NCI-H1417 (cell line): Measurements from ENCODE around the gene PCED1A.
"Not testable (repeated sequence)": the region's sequence is repeated elsewhere in the genome, so short reads cannot be mapped to it uniquely, and the experiment has no call there.

Source experiments
- DNase-seq, 3 experiments: peaks; one replicate each; lab custom pipeline; 2025; lab: John Stamatoyannopoulos, UW

The PCED1A gene

DNA sequence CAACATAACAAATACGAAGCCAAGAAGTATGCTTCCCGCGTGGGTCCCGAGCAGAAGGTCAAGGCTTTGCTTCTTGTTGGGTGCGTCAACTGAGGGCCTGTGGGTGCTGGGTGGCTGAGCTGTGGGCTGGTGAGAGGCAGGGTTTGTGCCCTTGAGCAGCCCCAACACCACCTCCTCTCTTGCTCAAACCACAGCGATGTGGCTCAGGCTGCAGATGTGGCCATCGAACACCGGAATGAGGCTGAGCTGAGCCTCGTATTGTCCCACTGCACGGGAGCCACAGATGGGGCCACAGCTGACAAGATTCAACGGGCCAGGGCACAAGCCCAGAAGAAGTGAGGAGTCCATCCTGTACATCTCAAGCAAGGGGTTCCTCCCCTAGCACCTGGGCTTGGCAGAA lies 25.8 kb upstream of the PCED1A start:
- DNase-seq: no peak

- no peak for DNase-seq
These were observed 25.2 kb upstream of the PCED1A start for GRCh38 chr20:2865630-2866029.

- DNase-seq: no peak
These were observed 24.6 kb upstream of the PCED1A start for GRCh38 chr20:2865101-2865500.

DNA sequence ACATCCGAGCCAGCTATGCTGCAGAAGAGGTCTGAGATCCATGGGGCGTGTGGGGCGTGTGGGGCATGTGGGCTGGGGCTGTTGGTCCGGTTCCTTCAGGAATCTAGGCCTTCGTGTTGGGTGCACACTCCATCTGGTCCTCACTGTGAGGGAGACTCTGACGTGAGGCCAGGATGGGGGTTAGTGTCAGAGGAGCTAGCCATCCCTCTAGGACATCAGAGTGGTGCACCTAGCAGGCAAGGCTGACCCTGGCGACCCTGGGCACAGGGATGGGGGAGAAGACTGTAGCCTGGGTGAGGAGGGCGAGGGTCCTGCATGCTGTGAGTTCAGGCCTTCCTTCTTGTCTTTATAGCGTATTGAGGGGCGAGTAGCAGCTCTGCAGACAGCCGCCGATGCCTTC lies 24.2 kb upstream of the PCED1A start:
- no peak for DNase-seq

DNA sequence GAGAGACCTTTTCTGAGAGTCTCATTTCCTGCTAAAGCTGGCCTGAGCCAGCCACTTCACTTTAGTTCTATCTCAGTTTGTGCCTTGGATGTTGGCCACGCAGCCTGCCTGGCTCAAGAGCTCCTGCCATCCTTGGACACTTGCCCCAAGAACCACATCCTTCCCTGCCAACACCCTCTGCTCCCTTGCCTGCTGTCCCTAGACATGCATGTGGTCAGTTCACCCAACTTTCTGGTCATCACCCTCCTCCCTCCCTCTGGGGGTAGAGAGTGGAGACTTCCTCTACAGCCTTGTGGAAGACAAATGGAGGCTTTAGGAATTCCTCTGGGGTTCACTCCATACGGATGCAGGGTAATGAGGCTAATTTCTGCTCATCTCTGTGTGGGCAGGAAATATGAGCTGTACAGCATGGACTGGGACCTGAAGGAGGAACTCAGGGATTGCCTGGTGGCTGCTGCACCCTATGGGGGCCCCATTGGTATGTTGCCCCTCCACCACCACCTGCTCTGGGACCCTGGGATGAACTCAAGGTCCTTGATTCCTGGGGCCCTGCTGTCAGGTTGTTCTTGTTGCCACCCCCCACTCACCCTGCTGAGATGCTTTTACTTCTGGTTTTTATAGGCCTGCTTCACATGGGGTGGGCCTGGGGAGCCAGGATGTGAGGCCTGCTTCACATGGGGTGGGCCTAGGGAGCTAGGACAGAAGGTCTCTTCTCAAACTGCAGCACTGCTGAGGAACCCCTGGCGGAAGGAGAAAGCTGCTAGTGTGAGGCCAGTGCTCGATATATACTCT lies 19.1 kb upstream of the PCED1A start:
- no peak for DNase-seq

DNA sequence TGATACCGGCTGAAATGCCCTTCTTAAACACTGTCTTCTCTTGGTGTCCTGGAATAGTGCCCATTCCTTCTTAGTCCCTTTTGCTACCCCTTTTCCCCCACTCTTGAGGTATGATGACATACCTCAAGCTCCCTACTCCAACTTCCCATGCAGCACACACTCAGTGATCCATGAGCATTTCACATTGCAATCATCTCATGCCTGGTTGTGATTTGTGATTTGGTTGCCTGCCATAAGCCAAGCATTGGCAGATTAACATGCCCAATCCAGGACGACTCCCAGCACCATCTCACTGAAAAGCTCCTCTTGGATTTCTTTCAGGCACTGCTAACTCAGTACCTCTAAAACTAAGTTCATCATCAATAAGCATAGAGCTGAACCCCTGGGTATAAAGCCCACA lies 18.1 kb upstream of the PCED1A start:
- DNase-seq: no peak

DNA sequence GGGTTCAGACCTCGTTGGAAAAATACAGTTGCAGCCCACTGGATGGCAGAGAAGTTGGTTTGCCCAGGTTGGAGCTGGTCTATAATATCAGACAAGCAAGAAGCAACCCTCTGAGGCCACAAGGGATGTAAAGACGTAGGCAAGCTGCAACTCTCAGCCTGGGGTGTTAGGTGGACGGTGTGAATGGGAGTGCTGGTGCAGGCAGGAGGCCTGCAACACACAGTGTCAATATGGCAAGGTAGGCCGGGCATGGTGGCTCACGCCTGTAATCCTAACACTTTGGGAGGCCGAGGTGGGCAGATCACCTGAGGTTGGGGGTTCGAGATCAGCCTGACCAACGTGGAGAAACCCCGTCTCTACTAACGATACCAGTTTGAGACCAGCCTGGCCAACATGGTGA lies 10.6 kb upstream of the PCED1A start:
- no peak for DNase-seq

DNA sequence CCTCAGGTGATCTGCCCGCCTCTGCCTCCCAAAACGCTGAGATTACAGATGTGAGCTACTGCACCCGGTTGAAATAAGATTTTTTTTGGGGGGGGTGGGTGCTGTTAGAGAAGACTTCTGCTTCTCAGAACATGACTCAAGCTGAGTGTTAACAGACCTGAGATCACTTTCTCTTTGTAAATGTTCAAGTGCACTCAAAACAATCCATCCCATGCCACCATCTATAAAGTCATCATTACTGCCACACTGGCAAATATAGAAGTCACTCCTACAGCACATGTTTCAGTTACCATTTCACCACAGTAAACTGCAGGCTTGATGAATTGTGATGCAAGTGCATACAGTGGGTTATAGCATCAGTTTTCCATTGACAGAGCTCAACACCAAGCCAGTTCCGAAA lies 9.1 kb upstream of the PCED1A start:
- DNase-seq: no peak

- DNase-seq: no peak
These were observed 7.3 kb upstream of the PCED1A start for GRCh38 chr20:2847802-2848201.

GRCh38 chr20:2846698-2847097 lies 6.2 kb upstream of the PCED1A start:
- DNase-seq: no peak

- no peak for DNase-seq
These were observed 5.2 kb upstream of the PCED1A start for GRCh38 chr20:2845607-2846006.

DNA sequence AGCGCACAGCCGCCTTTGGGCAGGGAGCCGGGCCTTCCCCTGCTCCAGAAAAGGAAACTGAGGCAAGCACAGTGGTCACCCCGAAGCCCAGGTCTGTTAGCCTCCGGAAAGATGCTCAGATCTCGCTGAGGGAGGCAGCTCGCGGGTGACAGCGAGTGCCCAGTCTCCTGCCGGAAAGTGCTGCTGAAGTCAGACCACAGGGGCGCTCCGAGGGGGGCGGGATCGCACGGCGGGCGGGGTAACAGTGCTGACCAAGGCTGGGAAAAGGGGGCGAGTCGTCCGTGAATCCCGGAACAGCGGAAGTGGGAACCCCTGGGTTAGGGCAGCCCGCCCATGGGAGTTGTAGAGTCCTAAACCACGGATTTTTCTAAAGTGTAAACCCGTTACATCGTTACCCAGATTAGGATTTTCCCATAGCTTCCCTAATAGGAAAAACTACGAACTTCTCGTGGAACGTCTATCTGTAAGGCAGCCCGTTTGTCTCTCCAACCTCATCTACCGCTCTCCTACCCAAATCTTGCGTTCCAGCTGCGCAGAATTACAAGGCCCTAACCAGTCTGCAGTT lies 594 bp upstream of the PCED1A start:
- DNase-seq: peak in 2 of 3 experiments; percentile 74 to 76

DNA sequence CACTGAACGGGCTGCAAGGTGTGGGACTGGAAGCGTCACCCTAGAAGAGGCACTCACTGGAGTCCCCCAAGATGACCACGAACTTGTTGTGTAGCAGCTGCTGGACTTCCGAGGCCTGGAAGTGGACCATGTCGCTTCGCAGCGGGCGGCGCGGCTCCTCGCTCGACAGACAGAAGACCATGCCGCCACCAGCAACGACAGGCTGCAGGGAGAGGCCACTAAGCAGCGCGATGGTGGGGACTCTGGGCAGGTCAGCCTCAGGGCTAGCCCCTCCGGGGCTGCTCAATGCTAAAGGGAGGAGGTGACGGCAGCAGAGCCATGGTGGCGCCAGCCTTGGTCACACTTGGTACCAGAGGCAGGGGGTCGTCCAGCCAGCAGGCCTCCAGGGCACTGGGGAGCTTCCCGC lies 720 bp downstream of the PCED1A start:
- DNase-seq: no peak

GRCh38 chr20:2838847-2839671 lies 1.4 kb downstream of the PCED1A start:
- DNase-seq: no peak

DNA sequence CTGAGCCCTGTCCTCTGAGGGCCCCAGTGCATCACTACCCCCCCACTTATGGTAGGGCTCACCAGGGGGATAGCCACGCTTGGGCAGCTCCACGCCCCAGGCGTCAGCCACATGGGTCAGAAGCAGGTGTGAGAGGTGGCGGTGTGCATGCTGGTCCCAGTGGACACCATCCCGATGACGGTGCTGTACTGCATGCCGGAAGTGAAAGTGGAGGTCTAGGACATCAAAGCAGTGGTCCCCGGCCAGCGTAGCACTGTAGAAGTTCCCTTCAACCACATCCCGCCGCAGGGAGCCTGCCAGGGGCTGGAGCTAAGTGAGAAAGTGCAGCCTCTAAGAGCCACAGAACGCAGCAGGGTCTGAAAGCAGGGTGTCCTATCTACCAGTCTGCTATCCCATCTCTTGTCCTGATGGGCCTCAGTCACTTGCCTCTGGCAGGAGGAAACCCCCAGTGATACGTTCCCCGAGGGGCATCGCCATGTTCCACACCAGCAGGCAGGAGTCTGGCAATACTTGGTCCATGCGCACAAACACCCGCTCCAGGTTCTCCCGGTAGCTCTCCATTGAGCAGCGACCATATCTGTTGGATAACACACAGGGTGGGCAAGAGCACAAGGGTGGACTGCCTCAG lies 2.2 kb downstream of the PCED1A start:
- no peak for DNase-seq

GRCh38 chr20:2837221-2837960 lies 3.1 kb downstream of the PCED1A start:
- DNase-seq: no peak

- DNase-seq: no peak
These were observed 4.4 kb downstream of the PCED1A start for GRCh38 chr20:2836035-2836434.

DNA sequence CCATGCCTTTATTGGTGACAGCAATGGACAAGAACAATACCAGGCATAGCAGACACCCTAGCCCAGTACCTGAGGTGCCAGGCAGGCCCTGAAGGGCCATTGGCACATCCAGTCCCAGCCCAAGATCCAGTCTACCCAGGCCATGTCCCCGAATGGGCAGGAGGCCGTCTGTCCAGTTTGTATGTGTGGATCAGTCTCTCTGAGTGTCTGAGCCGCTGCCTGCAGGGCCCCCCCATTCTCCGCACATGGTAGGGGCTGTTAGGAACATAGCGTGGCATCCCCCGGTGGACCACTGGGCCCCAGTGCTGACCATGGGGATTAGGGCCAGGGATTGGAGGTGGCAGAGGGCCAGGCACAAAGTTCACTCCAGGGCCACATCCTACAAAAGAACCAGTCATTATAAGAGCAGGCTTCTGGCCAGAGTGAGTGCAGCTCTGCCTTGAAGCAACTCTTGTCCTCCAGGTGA lies 5.1 kb downstream of the PCED1A start:
- no peak for DNase-seq

DNA sequence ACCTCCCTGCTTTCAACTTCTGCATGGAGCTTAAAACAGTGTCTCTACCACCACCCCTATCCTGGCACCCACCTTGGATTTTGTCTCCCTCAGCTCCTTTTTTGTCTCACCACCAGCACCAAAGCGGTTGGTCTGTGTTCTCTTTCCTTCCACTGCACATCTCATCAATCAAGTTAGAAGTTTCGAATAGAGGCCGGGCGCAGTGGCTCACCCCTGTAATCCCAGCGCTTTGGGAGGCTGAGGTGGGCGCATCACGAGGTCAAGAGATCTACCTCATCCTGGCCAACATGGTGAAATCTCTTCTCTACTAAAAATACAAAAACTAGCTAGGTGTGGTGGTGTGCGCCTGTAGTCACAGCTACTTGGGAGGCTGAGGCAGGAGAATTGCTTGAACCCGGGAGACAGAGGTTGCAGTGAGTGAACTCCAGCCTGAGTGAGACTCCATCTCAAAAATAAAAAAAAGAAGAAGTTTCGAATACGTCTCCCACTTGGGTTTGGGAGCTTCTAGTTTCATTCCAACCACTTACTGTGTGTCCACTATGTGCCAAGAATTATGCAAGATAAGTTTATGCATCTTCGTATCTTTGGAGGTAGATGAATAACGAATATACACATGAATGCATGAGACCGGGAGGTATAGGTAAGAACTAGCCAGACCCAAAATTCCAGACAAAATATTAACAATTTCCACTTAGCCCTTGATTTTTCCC lies 5.9 kb downstream of the PCED1A start:
- no peak for DNase-seq

- DNase-seq: no peak
These were observed 6.7 kb downstream of the PCED1A start for GRCh38 chr20:2833761-2834160.

GRCh38 chr20:2831206-2831605 lies 9.2 kb downstream of the PCED1A start:
- not testable (repeated sequence) for DNase-seq
